Esophagus squamous epithelium (tissue), 4 donors: Measurements from ENCODE around the gene CDKAL1.

ENCODE experiments used
- CTCF ChIP-seq, 6 experiments: fragments of 450-650 bp in 4 of 6; fragments of 200-600 bp in 2 of 6; sonication (generic) in 2 of 6; IDR thresholded peaks; one replicate each; pipeline ENCODE4 v1.5.1; 2016 to 2019; ENCODE audit warnings: antibody characterized with exemption in 6 of 6, mild to moderate bottlenecking in 4 of 6, moderate library complexity in 4 of 6
- POLR2A ChIP-seq, 4 donors: fragments of 450-650 bp; IDR thresholded peaks; one replicate each; pipeline ENCODE4 v1.6.1; 2017; ENCODE audit warnings: antibody characterized with exemption in 4 of 4, mild to moderate bottlenecking in 4 of 4, moderate library complexity in 3 of 4

DNA sequence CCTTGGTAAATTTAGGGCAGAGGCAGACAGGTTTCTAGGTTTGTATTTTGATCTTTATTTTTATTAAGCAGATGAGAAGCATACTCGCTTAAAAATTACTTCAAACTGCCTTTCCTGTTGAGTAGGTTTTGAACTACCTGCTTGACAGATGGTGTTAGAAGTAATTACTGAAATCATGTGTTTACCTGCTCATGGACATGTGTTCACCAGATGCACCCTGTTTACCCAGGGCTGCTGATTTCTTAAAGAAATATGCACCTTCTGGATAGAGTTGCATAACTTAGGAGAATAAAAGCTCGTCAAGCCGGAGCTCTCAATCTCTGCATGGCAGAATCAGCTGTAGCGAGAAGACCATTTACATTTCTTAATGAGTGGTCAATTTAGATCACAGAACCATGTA, 165.1 kb downstream of the CDKAL1 start:
- TF ChIP-seq CTCF (IDR thresholded peaks at IDR 0.05) (no peak), POLR2A (IDR thresholded peaks at IDR 0.05) (no peak)
